Lower leg skin (tissue), 3 donors: Measurements from ENCODE around the gene RPGR.

Experiments used
- CTCF ChIP-seq, 3 donors: fragments of 450-650 bp; IDR thresholded peaks; one replicate each; pipeline ENCODE4 v1.5.1; 2016; ENCODE audit warnings: antibody characterized with exemption in 3 of 3, mild to moderate bottlenecking in 3 of 3, moderate library complexity in 2 of 3
- POLR2A ChIP-seq, 2 donors: fragments of 450-650 bp; IDR thresholded peaks; one replicate each; pipeline ENCODE4 v1.6.1; 2016 to 2017; ENCODE audit warnings: antibody characterized with exemption in 2 of 2, mild to moderate bottlenecking in 1 of 2, moderate library complexity in 1 of 2

GRCh38 chrX:38352362-38352761 is 25.1 kb upstream of the RPGR start, which contains the start of gene OTC:
- TF ChIP-seq POLR2A (IDR thresholded peaks at IDR 0.05), result no peak
- TF ChIP-seq CTCF (IDR thresholded peaks at IDR 0.05), result no peak
